Suppressor macrophage treated with lipopolysaccharide for 4 hours (primary cell): ENCODE data around the gene SYNE2.
"Not testable (repeated sequence)": the region's sequence is repeated elsewhere in the genome, so short reads cannot be mapped to it uniquely, and the experiment has no call there.

Experiments
- DNase-seq: peaks from one replicate; pipeline ENCODE4 v3.0.0-alpha.2; 2020

SYNE2 gene

GRCh38 chr14:64198486-64198885 lies 345.7 kb downstream of the SYNE2 start:
- DNase-seq, result no peak

- DNase-seq, result no peak
These were observed 347.4 kb downstream of the SYNE2 start for GRCh38 chr14:64200170-64200569.

DNA sequence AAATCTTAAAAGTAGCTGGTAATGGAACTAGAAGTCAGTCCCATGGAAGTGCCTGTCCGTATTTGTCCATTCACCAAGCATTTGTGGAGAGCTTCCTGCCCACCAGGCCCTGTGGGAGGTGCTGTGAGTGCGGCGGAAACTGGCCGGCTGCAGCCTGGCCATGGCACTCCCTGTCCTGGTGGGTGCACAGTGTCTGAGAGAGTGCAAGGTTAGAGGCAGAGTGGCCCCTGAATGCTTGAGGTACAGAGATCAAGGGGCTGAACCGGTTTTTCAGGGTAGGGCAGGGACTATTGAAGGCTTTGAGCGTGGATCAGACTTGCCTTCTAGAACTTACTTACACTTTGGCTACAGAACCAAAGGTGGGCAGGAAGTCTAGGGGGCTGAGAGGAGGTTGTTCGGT lies 348.5 kb downstream of the SYNE2 start:
- no peak for DNase-seq

DNA sequence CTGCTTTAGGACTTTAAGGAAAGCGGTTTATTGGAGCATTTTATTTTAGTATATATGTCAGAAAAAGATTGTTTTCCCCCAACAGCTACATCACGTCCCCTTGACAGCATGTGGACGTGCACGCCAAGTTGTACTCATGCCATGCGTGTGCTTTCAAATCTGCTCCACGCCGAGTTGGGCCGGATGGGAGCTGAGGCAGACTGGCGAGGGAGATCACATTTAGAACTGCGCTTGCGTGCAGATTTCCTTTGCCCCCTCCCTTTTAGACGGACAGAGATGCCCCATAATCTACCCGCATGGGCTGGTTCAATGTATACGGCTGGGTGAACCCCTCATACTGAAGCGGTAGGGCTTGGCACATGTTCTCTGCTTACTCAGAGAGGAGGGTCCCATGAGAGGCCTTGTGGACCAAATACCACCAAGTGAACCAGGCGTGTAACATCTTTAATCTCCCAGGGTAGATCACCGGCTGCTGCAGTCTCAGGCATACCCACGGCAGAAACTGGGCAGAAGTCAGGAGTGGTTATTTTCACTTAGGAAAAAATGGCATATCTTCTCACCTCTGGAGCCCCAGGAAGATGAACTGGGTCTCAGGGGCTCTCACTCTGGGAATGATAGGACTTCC lies 349.2 kb downstream of the SYNE2 start:
- DNase-seq, result no peak

- no peak for DNase-seq
These were observed 349.9 kb downstream of the SYNE2 start for GRCh38 chr14:64202716-64203115.

GRCh38 chr14:64203366-64204006 lies 350.7 kb downstream of the SYNE2 start:
- DNase-seq, result no peak

- no peak for DNase-seq
These were observed 355.5 kb downstream of the SYNE2 start for GRCh38 chr14:64208261-64208660.

- DNase-seq, result no peak
These were observed 356.2 kb downstream of the SYNE2 start for GRCh38 chr14:64208981-64209380.

GRCh38 chr14:64209444-64210131 lies 356.8 kb downstream of the SYNE2 start:
- no peak for DNase-seq

DNA sequence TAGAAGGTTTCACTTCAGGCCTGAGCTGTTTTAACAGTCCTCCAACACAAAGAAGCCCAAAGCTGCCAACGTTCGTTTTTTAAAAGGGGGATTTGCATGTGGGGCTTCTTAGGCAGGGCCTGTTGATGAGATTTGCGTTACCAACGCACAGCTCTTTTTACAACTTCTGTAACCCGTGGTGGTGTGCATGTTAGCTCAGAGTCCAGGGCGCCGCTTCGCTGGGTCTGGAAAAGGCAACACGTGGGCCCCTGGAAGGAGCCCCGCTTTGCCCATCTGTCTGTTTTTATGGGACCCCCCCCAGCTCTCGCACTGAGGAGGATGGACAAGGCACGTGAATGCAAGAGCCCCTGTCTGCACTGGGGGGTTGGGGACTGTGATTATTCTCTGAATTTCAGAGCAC lies 357.4 kb downstream of the SYNE2 start:
- no peak for DNase-seq

DNA sequence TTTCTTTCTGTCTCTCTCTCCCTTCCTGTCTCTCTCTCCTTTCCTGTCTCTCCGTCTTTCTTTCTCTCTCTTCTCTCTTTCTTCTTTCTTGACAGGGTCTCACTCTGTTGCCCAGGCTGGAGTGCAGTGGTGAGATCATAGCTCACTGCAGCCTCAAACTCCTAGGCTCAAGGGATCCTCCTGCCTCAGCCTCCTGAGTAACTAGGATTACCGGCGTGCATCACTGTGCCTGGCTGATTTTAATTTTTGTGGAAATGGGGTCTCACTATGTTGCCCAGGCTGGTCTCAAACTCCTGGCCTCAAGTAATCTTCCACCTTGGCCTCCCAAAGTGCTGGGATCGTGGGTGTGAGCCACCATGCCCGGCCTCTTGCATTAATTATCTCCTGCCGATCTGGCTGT lies 358.1 kb downstream of the SYNE2 start:
- not testable (repeated sequence) for DNase-seq

GRCh38 chr14:64212666-64213065 lies 359.9 kb downstream of the SYNE2 start:
- DNase-seq, result no peak

GRCh38 chr14:64213086-64213485 lies 360.3 kb downstream of the SYNE2 start:
- DNase-seq, result no peak

GRCh38 chr14:64213853-64214570 lies 361.2 kb downstream of the SYNE2 start:
- no peak for DNase-seq

DNA sequence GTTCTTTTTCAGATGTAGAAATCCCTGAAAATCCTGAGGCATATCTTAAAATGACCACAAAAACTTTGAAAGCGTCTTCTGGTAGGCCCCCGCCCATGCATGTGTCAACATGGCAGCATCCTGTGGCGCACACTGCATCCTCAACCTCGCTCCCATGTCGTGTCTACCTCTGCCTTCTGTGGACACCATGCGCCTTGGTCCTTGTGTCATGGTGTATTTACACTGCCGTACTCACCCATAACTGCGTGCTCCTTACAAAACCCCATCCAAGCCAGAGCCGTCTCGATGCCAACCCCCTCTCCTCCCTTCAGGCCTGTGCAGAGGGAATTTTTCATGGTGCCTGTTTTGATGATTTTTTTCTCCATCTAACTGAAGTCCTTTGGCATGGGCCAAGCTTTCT lies 362.5 kb downstream of the SYNE2 start:
- DNase-seq, result no peak

DNA sequence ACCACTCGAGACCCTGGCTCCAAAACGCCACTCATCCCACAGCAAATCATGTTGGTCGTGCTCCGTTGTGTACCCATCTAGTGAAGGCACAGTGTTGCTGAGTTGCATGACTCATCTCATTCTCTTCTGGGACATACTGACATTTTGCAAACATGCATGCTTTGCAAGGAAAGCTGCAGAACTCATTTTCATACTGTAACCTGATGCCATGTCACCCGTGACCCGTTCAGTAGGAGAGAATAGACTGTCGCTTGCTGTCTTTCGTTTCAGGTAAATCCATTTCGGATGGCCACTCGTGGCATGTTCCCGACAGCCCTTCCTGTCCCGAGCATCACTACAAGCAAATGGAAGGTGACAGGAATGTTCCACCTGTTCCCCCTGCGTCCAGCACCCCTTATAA lies 363.2 kb downstream of the SYNE2 start:
- DNase-seq, result no peak

DNA sequence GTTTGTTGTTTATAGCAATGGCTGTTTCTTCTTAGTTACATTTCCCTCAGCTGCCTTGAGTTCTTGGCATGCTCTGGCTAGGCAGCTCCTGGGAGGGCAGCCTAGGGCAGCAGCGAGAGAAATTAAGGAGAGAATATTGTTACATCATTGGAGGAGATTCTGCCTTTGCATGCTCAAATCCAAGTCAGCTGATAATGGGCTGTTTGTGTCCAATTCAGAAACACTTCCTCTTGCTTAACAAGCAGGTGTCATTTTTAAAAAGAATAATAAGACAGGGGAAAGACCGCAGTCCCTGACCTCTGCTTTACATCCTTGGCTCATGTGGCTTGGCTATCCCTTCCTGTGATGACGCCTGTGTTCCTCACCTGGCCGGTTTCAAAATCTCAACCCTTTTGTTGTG lies 364.5 kb downstream of the SYNE2 start:
- DNase-seq, result no peak

- no peak for DNase-seq
These were observed 365.0 kb downstream of the SYNE2 start for GRCh38 chr14:64217834-64218233.

DNA sequence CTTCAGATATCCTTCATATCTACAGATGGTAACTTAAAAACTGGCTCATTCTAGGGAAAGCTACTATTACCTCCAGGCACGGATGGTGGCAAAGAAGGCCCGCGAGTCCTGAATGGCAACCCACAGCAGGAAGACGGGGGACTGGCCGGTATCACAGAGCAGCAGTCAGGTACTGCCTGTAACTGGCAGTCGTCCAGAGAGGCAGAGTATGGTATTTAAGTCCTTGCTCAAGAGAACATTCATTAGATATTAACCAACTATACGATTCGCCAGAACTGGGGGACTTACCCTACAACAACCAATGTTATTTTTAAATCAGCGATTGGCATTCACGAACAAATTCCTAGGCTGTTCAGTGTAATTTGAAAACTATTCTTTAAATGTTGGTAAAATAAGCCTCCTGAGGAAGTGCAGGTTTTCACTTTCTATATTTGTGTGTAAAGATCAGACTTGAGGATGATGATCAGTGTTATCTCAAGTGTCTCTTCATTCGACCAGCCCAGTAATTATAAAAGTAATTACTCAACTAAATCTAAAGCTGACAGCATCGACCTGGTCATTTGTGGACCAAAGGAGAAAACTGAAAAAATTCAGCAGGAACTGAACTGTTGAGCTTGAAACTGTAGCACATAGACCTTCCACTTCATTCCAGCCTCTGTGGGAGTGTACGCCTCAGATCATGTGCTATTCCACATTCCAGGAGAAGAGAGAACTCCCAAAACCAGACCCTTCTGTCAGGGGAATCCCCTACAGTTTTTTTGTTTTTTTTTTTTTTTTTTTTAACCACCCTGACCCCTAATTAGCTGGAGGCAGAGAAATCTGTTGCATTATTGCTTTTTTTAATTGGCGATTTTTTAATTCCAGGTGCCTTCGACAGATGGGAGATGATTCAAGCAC lies 365.8 kb downstream of the SYNE2 start:
- no peak for DNase-seq

DNA sequence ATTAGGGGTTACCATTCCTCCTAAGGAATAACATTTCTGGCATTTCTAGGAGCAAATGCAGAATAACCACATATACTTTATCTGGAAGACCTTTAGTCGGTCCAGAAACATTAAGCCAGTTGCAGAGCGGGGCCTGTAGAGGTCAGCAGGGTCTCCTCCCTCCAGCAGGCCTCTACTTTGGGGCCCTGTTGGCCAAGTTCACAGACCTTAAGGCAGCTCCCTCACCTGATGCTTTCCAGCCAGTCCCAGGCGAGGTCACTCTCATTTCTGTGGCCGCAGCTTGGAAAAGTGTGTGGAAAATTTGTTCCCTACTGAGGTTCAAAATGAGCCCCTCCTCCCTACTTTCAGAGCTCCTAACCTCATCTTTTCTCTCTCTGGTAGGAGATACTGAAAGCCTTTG lies 367.3 kb downstream of the SYNE2 start:
- no peak for DNase-seq

DNA sequence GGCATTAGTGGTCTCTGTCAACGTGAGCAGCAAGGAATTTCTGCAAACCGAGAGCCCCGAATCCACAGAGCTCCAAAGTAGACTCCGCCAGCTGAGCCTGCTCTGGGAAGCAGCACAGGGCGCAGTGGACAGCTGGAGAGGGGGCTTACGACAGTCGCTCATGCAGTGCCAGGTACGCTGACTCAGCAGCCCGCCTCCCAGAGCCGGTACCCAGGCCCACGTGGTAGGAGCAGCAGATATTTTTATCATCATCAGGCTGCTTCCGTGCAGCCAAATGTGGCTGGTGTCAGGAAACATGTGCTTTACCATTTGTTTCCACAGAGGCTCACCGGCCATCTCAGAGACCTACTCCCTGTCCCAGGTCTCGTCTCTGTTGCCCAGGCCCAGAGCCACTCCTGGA lies 367.7 kb downstream of the SYNE2 start:
- DNase-seq, result no peak

DNA sequence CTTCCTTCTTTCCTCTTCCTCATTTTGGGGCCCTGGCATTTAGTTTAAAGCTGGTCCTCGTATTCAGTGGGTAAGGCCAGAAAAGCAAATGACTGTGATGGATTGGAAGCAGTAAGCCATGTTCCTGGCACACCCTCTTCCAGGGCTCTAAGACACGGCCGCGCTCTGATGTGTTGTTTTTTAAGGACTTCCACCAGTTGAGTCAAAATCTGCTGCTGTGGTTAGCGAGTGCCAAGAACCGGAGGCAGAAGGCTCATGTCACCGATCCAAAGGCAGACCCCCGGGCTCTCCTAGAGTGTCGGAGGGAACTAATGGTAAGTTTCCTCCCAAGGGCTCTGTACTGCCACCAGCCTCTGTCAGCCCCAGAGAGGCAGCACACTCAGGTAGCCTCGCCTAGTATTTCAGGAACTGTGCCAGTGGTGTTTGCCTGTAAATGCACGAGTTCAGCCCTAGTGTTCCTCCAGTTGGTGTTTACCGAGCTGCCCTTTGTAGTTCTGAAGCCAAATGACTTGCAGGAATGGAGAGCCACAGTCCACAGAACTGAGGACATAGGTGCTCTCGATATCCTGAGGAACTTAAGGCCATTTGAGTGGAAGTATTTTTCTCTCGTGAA lies 368.7 kb downstream of the SYNE2 start:
- DNase-seq, result no peak
